Hair follicle dermal papilla cell (primary cell): ENCODE measurements around the gene ZNF609. TPM values are rescaled to one million over a fixed set of nuclear protein-coding genes. Genes with fewer than 3 reads are reported as not detected.

ENCODE experiments used
- small RNA-seq: library from RNA; depleted of rRNA; stranded (forward); fragments of <200 nt; gene quantifications from one replicate; pipeline ENCODE3, GENCODE V24; 2012
- total RNA-seq: library from RNA; depleted of rRNA; stranded (reverse); fragments of >200 nt; gene quantifications from 2 replicates; pipeline ENCODE4 v1.2.3, GENCODE V29; 2012

The ZNF609 gene, protein sequence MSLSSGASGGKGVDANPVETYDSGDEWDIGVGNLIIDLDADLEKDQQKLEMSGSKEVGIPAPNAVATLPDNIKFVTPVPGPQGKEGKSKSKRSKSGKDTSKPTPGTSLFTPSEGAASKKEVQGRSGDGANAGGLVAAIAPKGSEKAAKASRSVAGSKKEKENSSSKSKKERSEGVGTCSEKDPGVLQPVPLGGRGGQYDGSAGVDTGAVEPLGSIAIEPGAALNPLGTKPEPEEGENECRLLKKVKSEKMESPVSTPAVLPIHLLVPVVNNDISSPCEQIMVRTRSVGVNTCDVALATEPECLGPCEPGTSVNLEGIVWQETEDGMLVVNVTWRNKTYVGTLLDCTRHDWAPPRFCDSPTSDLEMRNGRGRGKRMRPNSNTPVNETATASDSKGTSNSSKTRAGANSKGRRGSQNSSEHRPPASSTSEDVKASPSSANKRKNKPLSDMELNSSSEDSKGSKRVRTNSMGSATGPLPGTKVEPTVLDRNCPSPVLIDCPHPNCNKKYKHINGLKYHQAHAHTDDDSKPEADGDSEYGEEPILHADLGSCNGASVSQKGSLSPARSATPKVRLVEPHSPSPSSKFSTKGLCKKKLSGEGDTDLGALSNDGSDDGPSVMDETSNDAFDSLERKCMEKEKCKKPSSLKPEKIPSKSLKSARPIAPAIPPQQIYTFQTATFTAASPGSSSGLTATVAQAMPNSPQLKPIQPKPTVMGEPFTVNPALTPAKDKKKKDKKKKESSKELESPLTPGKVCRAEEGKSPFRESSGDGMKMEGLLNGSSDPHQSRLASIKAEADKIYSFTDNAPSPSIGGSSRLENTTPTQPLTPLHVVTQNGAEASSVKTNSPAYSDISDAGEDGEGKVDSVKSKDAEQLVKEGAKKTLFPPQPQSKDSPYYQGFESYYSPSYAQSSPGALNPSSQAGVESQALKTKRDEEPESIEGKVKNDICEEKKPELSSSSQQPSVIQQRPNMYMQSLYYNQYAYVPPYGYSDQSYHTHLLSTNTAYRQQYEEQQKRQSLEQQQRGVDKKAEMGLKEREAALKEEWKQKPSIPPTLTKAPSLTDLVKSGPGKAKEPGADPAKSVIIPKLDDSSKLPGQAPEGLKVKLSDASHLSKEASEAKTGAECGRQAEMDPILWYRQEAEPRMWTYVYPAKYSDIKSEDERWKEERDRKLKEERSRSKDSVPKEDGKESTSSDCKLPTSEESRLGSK (N-terminal part only)
- total RNA-seq: 24.2 and 27.6 TPM in 2 replicates

DNA sequence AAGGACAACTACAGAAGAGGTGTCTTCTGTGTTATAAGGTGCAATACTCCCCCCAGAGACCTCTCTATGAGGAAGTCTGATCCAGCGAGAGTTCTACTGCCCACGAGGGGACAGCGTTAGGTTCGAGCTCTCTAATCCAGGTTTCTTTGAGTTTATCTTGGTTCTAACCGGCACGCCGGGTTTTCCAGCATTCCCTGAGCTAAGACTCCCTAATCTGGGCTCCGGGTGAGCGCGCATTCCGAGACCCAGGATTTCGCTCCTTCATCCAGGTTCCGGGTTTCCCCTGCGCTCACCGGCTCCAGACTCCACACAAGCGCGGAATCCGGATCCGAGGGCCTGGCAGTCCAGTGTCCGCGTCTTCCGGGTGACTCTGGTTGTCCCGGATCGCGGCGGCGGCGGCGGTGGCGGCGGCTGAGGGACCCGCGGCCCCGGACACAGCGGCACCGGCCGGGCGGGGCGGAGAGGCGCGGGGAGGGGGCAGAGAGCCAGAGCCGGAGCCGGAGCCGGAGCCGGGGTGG, at the start of gene ZNF609:
ZNF609 (plus strand) TSS at position 373 of the 518 bp plus-strand sequence. CDS start 38,842 bp downstream, outside the sequence.

Small RNA genes within 50 kb of the gene (small RNA-seq; reads per million reads assigned to genes)
- not detected for gene AC100830.2
- gene RF00019: not detected
- not detected for gene RNU6-549P

Other genes starting within 250 kb of the ZNF609 start
- 28.7 and 36.5 TPM in 2 replicates for gene CSNK1G1, start 104.4 kb upstream of the ZNF609 start, total RNA-seq
- gene PCLAF, start 79.1 kb upstream of the ZNF609 start, total RNA-seq: 8.8 and 13.0 TPM in 2 replicates
- gene TRIP4, start 72.7 kb upstream of the ZNF609 start, total RNA-seq: 11.1 and 11.8 TPM in 2 replicates